MCF 10A (cell line): Measurements from ENCODE around the gene MBOAT1. TPM values are rescaled to one million over a fixed set of nuclear protein-coding genes. Genes with fewer than 3 reads are reported as not detected.

ENCODE experiments used
- BruUV-seq: library from RNA; stranded (reverse); fragments of 400-500 nt; replicated peaks from 2 replicates; lab custom pipeline; 2021; lab: Mats Ljungman, UMichigan
- CTCF ChIA-PET: fragments of 300-600 bp; sonication (Branson Sonifier 250); formaldehyde crosslinking; extraction: SDS; loops from one replicate; lab custom pipeline; 2021; ENCODE audit warnings: antibody characterized with exemption, inconsistent platforms; lab: Yijun Ruan, JAX
- POLR2A ChIA-PET: fragments of 300-600, 350-650 bp; sonication (Branson Sonifier 250); formaldehyde crosslinking; extraction: SDS; loops from one replicate; lab custom pipeline; 2020; ENCODE audit warnings: antibody characterized with exemption, inconsistent platforms; lab: Yijun Ruan, JAX
- DNase-seq: peaks from one replicate; pipeline ENCODE4 v3.0.0-alpha.2; 2018; ENCODE audit not compliant: unreplicated experiment
- H3K27ac Mint-ChIP-seq: one replicate; pipeline ENCODE4 v1.8.0; 2022; ENCODE audit warnings: mild to moderate bottlenecking, low read depth, mixed read lengths; ENCODE audit not compliant: unreplicated experiment
- H3K27me3 Mint-ChIP-seq: one replicate; pipeline ENCODE4 v1.8.0; 2022; ENCODE audit warnings: mixed read lengths; ENCODE audit not compliant: insufficient read depth, unreplicated experiment
- H3K36me3 Mint-ChIP-seq: one replicate; pipeline ENCODE4 v1.8.0; 2022; ENCODE audit warnings: mild to moderate bottlenecking, moderate library complexity, mixed read lengths; ENCODE audit not compliant: insufficient read depth, unreplicated experiment
- H3K4me1 Mint-ChIP-seq: one replicate; pipeline ENCODE4 v1.8.0; 2022; ENCODE audit warnings: mixed read lengths; ENCODE audit not compliant: insufficient read depth, unreplicated experiment
- H3K4me3 Mint-ChIP-seq: one replicate; pipeline ENCODE4 v1.8.0; 2022; ENCODE audit warnings: mild to moderate bottlenecking, moderate library complexity, mixed read lengths; ENCODE audit not compliant: unreplicated experiment
- H3K9me3 Mint-ChIP-seq: one replicate; pipeline ENCODE4 v1.8.0; 2022; ENCODE audit warnings: mixed read lengths; ENCODE audit not compliant: unreplicated experiment
- CTCF ChIP-seq: fragments of 200-600 bp; IDR thresholded peaks from one replicate; pipeline ENCODE4 v1.8.0; 2022; ENCODE audit warnings: antibody characterized with exemption, mild to moderate bottlenecking; ENCODE audit not compliant: unreplicated experiment
- intact Hi-C: fragments of 100-400 bp; cut with micrococcal nuclease; formaldehyde crosslinking; loops from 2 replicates; pipeline ENCODE4 v1.14.1; 2022
- total RNA-seq: library from RNA; stranded (reverse); gene quantifications from 2 replicates; pipeline ENCODE4 v1.2.3, GENCODE V29; 2022

Gene MBOAT1
- total RNA-seq, 1 experiment from 2014 or later, result 6.3 TPM

GRCh38 chr6:20060252-20060651, 152.0 kb downstream of the MBOAT1 start:
- POLR2A ChIA-PET, result no interaction called here
- H3K27ac Mint-ChIP-seq, result no peak overlapping the region
- no peak for TF ChIP-seq CTCF
- no peak overlapping the region for H3K4me3 Mint-ChIP-seq
- no peak for DNase-seq
- H3K27me3 Mint-ChIP-seq, result no peaks in the 10 kb centered on the region
- CTCF ChIA-PET, result interaction anchor here (0.5 to 1.8 kb wide), 3 partner anchors 1034 to 1465 kb away, joined by 4 read pairs; no protein-coding TSS in a partner anchor
- BruUV-seq, result no TSS peak
- no peaks in the 10 kb centered on the region for H3K36me3 Mint-ChIP-seq
- intact Hi-C loops, result no loop called here
- H3K9me3 Mint-ChIP-seq, result no peaks in the 10 kb centered on the region
- H3K4me1 Mint-ChIP-seq, result no peaks in the 10 kb centered on the region

GRCh38 chr6:20058912-20059311, 153.4 kb downstream of the MBOAT1 start:
- Mint-ChIP-seq H3K36me3 (no peaks in the 10 kb centered on the region), H3K4me1 (no peaks in the 10 kb centered on the region), H3K27me3 (no peaks in the 10 kb centered on the region), H3K27ac (no peak overlapping the region), H3K9me3 (no peaks in the 10 kb centered on the region), H3K4me3 (no peak overlapping the region)
- TF ChIP-seq CTCF, result no peak
- BruUV-seq, result no TSS peak
- no peak for DNase-seq
- POLR2A ChIA-PET, result interaction anchor here (0.7 kb wide), 1 partner anchor 363 kb away, joined by 3 read pairs; no protein-coding TSS in a partner anchor
- CTCF ChIA-PET, result interaction anchor here (0.5 to 1.8 kb wide), 8 partner anchors 9 to 1534 kb away, joined by 3 to 5 read pairs (median 3); no protein-coding TSS in a partner anchor
- intact Hi-C loops, result loop anchor here (5.0 to 10.0 kb wide), 2 partner anchors 204 to 247 kb away; no protein-coding TSS in a partner anchor

- Mint-ChIP-seq H3K36me3 (no peaks in the 10 kb centered on the region), H3K27me3 (no peaks in the 10 kb centered on the region), H3K27ac (no peak overlapping the region), H3K4me3 (no peak overlapping the region), H3K9me3 (no peaks in the 10 kb centered on the region), H3K4me1 (no peaks in the 10 kb centered on the region)
- no peak for DNase-seq
- no peak for TF ChIP-seq CTCF
- POLR2A ChIA-PET, result no interaction called here
- CTCF ChIA-PET, result interaction anchor here (0.5 to 2.7 kb wide), 6 partner anchors 10 to 1309 kb away, joined by 3 to 23 read pairs (median 3); no protein-coding TSS in a partner anchor
- BruUV-seq, result no TSS peak
- intact Hi-C loops, result loop anchor here (5.0 to 10.0 kb wide), 2 partner anchors 204 to 246 kb away; no protein-coding TSS in a partner anchor
Measured at GRCh38 chr6:20058121-20058905, 154.0 kb downstream of the MBOAT1 start.

- TF ChIP-seq CTCF, result peak; percentile 54
- H3K4me3 Mint-ChIP-seq, result no peak overlapping the region
- no peaks in the 10 kb centered on the region for H3K9me3 Mint-ChIP-seq
- DNase-seq, result peak; percentile 48
- H3K27ac Mint-ChIP-seq, result no peak overlapping the region
- intact Hi-C loops, result loop anchor here (1.0 to 10.0 kb wide), 6 partner anchors 202 to 1460 kb away; no protein-coding TSS in a partner anchor
- H3K4me1 Mint-ChIP-seq, result no peaks in the 10 kb centered on the region
- ChIA-PET POLR2A (no interaction called here), CTCF (interaction anchor here (0.6 to 2.7 kb wide), 18 partner anchors 11 to 1526 kb away, joined by 3 to 23 read pairs (median 3); no protein-coding TSS in a partner anchor)
- no peaks in the 10 kb centered on the region for H3K27me3 Mint-ChIP-seq
- BruUV-seq, result no TSS peak
- H3K36me3 Mint-ChIP-seq, result no peaks in the 10 kb centered on the region
Measured at GRCh38 chr6:20056350-20056992, 155.8 kb downstream of the MBOAT1 start.
